Measurements from ENCODE around the gene RPUSD4.

RPUSD4 gene

DNA sequence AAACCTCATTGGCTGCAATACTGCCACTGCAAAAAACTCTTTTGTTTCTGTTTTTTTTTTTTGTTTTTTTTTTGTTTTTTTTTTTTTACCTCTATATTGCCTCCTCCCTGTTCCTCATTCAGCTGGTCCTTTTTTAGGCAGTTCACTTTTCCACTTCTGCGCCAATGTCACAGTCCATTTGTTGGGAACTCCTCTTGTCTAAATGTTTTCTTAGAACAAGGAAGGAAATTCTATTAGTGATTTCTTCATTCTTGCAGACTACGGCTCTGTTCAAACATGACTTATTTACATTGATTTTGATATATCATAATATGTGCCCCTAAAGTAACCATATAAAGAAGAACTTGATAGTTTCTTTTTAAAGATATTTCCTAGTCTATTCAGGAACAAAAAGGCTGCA lies 3.0 kb upstream of the RPUSD4 start:
- H3K4me3 ChIP-seq (ENCODE audit: low read depth, low read length) = no peak overlapping the region

DNA sequence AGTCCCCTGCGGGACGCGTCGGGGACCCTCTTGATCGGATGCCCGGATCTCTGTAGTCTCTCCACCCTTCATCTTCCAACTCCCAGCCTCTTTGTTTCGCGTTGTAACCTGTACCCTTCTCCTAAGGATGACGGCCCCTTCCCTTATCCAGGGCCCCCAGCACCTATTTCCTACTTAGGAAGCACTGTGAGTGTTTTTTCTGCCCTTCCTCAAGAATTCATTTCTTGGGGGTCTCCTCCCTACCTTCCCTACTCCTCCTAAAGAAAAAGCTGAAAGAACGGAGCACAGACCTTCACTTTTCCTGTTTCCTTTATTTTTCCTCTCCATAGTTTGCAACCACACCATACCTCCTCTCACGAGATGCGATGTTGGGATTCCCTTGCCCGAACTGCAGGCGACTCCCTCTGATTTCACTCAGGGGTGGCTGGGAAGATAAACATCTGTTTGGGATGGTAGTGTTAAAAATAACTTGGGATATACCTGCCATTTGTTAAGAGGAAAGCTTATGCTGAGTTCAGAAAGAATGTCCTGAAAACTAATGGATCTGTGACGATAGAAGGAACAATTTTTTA lies 725 bp upstream of the RPUSD4 start:
- TF ChIP-seq, protein P1, sequence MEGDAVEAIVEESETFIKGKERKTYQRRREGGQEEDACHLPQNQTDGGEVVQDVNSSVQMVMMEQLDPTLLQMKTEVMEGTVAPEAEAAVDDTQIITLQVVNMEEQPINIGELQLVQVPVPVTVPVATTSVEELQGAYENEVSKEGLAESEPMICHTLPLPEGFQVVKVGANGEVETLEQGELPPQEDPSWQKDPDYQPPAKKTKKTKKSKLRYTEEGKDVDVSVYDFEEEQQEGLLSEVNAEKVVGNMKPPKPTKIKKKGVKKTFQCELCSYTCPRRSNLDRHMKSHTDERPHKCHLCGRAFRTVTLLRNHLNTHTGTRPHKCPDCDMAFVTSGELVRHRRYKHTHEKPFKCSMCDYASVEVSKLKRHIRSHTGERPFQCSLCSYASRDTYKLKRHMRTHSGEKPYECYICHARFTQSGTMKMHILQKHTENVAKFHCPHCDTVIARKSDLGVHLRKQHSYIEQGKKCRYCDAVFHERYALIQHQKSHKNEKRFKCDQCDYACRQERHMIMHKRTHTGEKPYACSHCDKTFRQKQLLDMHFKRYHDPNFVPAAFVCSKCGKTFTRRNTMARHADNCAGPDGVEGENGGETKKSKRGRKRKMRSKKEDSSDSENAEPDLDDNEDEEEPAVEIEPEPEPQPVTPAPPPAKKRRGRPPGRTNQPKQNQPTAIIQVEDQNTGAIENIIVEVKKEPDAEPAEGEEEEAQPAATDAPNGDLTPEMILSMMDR (IDR thresholded peaks at IDR 0.05; ENCODE audit: low read depth, low read length, missing control alignments) = no peak
- peak overlapping the region; percentile 99 for H3K4me3 ChIP-seq (ENCODE audit: low read depth, low read length)
- in situ Hi-C loops (cut with HindIII; ENCODE audit: low sequenced_read_pairs) = no loop called here
- DNase-seq (ENCODE audit: low read depth) = no peak

More for the DNA sequence above, 3.0 kb upstream of the RPUSD4 start:
- in situ Hi-C loops (cut with HindIII; ENCODE audit: low sequenced_read_pairs) = no loop called here
- DNase-seq (ENCODE audit: low read depth) = no peak
- TF ChIP-seq, protein P1 (IDR thresholded peaks at IDR 0.05; ENCODE audit: low read depth, low read length, missing control alignments) = no peak

DNA sequence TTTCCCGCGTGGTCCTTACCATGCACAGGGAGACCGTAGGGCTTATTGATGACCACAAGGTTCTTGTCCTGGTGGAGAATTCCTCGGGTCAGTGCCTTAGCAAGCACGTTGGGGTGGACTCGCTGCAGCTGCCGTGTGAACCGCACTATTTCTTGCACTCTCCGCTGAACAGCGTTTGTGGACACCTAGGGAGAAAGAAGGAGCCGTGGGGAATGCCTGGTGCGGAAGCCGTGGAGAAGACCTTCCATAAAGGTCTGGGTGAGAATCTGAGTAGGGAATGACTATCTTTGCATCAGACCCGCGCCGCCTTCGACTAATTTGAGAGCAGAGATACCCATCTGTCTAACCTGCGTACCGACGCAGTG lies 597 bp downstream of the RPUSD4 start:
- TF ChIP-seq, protein P1 (IDR thresholded peaks at IDR 0.05; ENCODE audit: low read depth, low read length, missing control alignments) = no peak
- DNase-seq (ENCODE audit: low read depth) = no peak
- H3K4me3 ChIP-seq (ENCODE audit: low read depth, low read length) = peak overlapping the region; percentile 99
- in situ Hi-C loops (cut with HindIII; ENCODE audit: low sequenced_read_pairs) = no loop called here

DNA sequence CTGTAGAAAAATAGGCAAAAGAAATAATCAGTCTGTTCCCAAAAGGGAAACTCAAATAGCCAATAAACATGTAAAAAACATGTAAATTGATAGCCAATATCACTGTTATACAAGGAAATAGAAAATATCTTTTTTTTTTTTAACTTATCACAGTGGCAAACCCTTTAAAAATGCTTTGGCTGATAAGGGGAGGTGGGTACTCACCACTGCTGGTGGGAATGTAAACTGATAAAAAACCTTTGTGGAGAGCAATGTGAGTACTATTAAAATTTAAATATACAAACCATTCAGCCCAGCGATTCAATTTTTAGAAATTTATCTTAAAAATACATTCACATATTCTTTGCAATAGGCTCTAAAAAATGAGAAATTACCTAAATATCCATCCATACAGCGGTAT lies 3.6 kb downstream of the RPUSD4 start:
- no peak for DNase-seq (ENCODE audit: low read depth)
- in situ Hi-C loops (cut with HindIII; ENCODE audit: low sequenced_read_pairs) = no loop called here
- no peak overlapping the region for H3K4me3 ChIP-seq (ENCODE audit: low read depth, low read length)
- TF ChIP-seq, protein P1 (IDR thresholded peaks at IDR 0.05; ENCODE audit: low read depth, low read length, missing control alignments) = no peak

DNA sequence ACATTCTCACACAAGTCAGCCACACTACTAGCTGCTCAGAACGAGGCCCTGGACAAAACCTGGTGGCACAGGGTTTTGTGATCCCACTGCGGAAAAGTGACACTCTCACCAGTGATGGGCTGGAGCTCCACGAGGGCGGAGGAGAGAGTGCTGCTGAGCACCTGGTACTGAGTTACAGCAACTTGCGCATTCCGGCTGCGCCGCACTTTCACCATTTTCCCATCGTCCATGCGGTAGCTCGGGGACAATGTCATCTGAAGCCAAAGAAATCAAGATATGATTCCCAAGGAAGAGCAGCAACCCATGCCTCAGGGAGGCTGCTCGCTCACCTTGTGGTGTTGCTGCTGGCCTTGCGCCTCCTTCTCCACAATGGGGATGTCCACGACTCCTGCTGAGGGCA lies 6.1 kb downstream of the RPUSD4 start:
- TF ChIP-seq, protein P1 (IDR thresholded peaks at IDR 0.05; ENCODE audit: low read depth, low read length, missing control alignments) = no peak
- no peak overlapping the region for H3K4me3 ChIP-seq (ENCODE audit: low read depth, low read length)
- in situ Hi-C loops (cut with HindIII; ENCODE audit: low sequenced_read_pairs) = no loop called here
- DNase-seq (ENCODE audit: low read depth) = no peak

DNA sequence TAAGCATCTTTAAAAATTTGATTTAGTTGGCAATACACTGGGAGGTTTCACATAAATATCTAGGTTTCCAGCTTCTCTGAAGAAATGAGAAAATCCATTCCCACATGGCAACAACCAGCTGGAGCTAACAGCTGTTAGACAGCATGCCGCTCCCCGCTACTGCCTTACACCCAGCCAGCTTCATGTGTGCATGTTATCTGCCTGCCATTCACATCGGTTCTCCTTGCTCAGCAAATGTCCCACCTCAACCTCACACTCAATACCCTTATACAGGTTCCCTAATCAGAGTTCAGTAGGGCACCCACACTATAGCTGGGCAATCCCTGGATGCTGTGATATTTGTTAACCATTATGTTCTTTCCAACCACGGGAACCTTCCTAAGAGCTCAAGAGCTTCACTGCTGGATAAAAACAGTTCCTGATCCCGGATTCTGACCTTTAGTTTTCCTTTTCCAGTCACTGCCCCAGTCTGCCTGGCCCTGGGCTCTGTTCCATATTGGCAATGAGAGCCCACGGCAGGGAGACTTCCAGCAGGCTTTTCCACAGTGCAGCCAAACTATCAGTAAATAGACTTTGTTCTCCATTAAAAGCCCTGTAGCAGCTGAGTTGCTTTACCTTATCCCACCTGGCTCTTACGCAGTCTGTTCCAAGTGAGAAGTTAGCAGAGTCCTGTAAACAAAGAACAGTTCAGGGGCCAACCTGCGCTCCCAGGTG lies 8.6 kb downstream of the RPUSD4 start:
- in situ Hi-C loops (cut with HindIII; ENCODE audit: low sequenced_read_pairs) = loop anchor here (5.0 kb wide), 1 partner anchor 281 kb away; no protein-coding TSS in a partner anchor
- TF ChIP-seq, protein P1 (IDR thresholded peaks at IDR 0.05; ENCODE audit: low read depth, low read length, missing control alignments) = no peak
- H3K4me3 ChIP-seq (ENCODE audit: low read depth, low read length) = no peak overlapping the region
- no peak for DNase-seq (ENCODE audit: low read depth)

All from astrocyte of the cerebellum (primary cell).